OCI-LY3 (cell line): ENCODE measurements around the gene TMED1.

Experiments
- CTCF ChIP-seq: fragments of 200-600, 300-600 bp; sonication (generic); IDR thresholded peaks from 2 replicates; pipeline ENCODE4 v1.5.1; 2014; ENCODE audit warnings: antibody characterized with exemption, low read length, low read depth
- EZH2phosphoT487 ChIP-seq: fragments of 200-600 bp; shearing (Covaris generic); IDR thresholded peaks from 2 replicates; pipeline ENCODE4 v1.6.1; 2018; ENCODE audit warnings: antibody characterized with exemption, mixed run types, low read depth

GRCh38 chr19:10876459-10877240 is 40.6 kb upstream of the TMED1 start:
- TF ChIP-seq CTCF (no peak), EZH2phosphoT487 (no peak)
